ENCODE measurements around the gene CRKL.

- no peak for TF ChIP-seq CTCF (IDR thresholded peaks at IDR 0.05)
- TF ChIP-seq POLR2A (IDR thresholded peaks at IDR 0.05), result no peak
These were observed 70.2 kb downstream of the CRKL start for GRCh38 chr22:20987375-20987774.
